Type B pancreatic cell (in vitro differentiated cells): ENCODE measurements around the gene STUB1. TPM values are rescaled to one million over a fixed set of nuclear protein-coding genes. Genes with fewer than 3 reads are reported as not detected.

Source experiments
- DNase-seq: peaks from one replicate; pipeline ENCODE4 v3.0.0; 2021; ENCODE audit warnings: mixed read lengths; ENCODE audit not compliant: unreplicated experiment; ENCODE audit errors: extremely low spot score
- H3K27ac Mint-ChIP-seq: 2 replicates; pipeline ENCODE4 v1.8.0; 2021; ENCODE audit warnings: mild to moderate bottlenecking, mixed read lengths
- H3K27me3 Mint-ChIP-seq: 2 replicates; pipeline ENCODE4 v1.8.0; 2021; ENCODE audit warnings: mixed read lengths
- H3K36me3 Mint-ChIP-seq: 2 replicates; pipeline ENCODE4 v1.8.0; 2021; ENCODE audit warnings: mixed read lengths
- H3K4me1 Mint-ChIP-seq: one replicate; pipeline ENCODE4 v1.8.0; 2021; ENCODE audit warnings: mixed read lengths; ENCODE audit not compliant: unreplicated experiment
- H3K4me3 Mint-ChIP-seq: 2 replicates; pipeline ENCODE4 v1.8.0; 2021; ENCODE audit warnings: mild to moderate bottlenecking, mixed read lengths
- H3K9me3 Mint-ChIP-seq: 2 replicates; pipeline ENCODE4 v1.8.0; 2021; ENCODE audit warnings: mixed read lengths
- total RNA-seq: library from RNA; stranded (reverse); gene quantifications from 2 replicates; pipeline ENCODE4 v1.2.1, GENCODE V29; 2021; ENCODE audit warnings: low replicate concordance
- TF ChIP-seq, protein P1 (sequence below): fragments of 200-600 bp; sonication (generic); conservative IDR thresholded peaks from 2 replicates; pipeline ENCODE4 v1.5.0; 2021; ENCODE audit warnings: antibody characterized with exemption, mild to moderate bottlenecking

The STUB1 gene
- total RNA-seq, 1 donor from 2014 or later: 80.3 TPM

DNA sequence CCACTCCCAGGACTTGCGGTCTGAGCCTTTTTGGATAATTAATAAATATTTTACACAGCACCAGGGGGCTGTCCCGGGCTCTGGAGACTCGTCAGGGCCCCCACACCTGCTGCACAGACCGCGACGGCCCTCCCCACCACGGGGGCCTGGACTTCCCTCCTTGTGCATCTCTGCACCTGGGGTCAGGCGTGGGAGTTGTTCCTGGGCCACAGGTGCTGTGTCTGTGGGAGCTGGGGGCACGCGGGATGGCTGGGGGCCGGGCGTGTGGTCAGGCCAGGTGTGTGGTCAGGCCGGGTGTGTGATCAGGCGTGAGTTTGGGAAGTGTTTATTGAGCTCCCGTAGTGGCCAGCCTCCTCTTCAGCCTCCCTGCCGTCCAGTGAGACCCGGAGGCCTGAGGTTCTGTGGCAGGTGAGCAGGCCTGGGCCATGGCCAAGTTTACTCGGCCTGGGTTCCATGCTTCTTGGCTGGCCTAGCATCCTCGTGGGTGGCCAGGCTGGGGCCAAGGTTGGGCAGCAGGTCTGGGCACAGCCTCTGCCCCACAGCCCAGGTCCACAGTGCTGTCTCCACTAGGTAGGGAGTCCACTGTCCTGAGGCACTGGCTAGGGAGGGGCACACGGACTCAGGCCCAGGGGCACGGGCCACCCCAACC is 1.9 kb upstream of the STUB1 start:
- TF ChIP-seq, protein P1, sequence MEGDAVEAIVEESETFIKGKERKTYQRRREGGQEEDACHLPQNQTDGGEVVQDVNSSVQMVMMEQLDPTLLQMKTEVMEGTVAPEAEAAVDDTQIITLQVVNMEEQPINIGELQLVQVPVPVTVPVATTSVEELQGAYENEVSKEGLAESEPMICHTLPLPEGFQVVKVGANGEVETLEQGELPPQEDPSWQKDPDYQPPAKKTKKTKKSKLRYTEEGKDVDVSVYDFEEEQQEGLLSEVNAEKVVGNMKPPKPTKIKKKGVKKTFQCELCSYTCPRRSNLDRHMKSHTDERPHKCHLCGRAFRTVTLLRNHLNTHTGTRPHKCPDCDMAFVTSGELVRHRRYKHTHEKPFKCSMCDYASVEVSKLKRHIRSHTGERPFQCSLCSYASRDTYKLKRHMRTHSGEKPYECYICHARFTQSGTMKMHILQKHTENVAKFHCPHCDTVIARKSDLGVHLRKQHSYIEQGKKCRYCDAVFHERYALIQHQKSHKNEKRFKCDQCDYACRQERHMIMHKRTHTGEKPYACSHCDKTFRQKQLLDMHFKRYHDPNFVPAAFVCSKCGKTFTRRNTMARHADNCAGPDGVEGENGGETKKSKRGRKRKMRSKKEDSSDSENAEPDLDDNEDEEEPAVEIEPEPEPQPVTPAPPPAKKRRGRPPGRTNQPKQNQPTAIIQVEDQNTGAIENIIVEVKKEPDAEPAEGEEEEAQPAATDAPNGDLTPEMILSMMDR: no peak
- Mint-ChIP-seq H3K36me3 (peaks cover 4% of the 10 kb centered on the region), H3K4me1 (peaks cover 3% of the 10 kb centered on the region), H3K4me3 (no peak overlapping the region), H3K9me3 (no peaks in the 10 kb centered on the region), H3K27ac (no peak overlapping the region), H3K27me3 (peaks cover 5% of the 10 kb centered on the region)
- DNase-seq: no peak

DNA sequence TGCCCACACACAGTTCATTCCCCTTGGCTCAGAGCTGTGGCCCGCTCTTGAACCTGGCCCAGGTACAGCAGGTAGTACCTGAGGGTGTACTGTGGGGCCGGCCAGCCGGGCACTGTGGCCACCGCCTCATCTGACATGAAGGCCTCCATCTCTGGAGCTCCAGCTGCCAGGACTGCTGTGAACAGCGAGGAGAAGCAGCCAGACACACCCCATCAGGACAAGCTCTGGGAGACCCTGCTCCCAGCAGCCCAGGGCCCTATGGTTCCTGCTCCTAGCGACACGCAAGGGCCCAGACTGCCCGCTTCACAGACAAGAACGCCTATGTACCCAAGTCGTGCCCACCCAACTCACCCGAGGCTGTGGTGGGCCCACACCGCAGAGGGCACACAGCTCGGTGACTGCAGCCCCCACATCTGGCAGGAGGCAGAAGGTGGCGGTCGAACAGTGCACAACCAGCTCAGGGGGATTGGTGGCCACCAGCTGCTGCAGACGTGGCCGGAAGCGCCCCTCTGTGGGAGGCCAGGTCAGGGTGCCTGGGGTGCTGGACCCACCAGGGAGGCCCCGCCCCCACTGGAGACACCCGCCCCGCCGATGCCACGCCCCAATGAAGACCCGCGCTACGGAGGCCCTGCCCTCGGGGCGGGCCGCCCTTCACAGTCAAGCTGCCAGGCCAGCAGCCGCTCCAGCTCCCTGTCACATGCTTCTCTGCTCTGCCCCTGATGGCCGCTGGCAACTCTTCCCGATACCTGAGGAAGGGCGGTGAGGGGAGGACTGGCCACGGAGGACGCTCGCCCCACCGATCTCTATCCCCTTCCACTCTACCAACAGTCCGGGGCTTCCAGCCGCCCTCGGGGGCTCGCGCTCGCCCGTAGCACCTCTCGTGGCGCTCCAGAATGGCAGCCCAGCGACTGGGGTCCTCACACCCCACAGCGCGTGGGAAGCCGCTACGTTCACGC is 1.1 kb upstream of the STUB1 start:
- Mint-ChIP-seq H3K27me3 (peaks cover 5% of the 10 kb centered on the region), H3K4me1 (peaks cover 3% of the 10 kb centered on the region), H3K36me3 (peaks cover 4% of the 10 kb centered on the region), H3K4me3 (peak overlapping the region; percentile 84), H3K9me3 (no peaks in the 10 kb centered on the region), H3K27ac (peak overlapping the region; percentile 36)
- TF ChIP-seq, protein P1: no peak
- DNase-seq: no peak

DNA sequence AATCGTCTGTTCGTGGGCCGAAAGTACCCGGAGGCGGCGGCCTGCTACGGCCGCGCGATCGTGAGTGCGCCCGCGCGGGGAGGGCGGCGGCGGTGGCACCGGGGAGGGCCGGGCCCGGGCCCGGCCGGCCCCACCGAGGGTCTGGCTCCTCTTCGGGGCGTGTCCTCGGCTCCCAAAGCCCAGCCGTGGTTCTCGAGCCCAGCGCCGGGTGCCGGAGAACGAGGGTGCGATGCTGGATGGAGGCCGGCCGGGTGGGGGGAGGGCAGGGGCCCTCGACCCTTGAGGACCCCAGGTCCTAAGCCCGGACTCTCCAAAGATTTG is 375 bp downstream of the STUB1 start:
- no peaks in the 10 kb centered on the region for H3K9me3 Mint-ChIP-seq
- H3K4me3 Mint-ChIP-seq: peak overlapping the region; percentile 84
- H3K27me3 Mint-ChIP-seq: no peaks in the 10 kb centered on the region
- peak overlapping the region; percentile 72 for H3K27ac Mint-ChIP-seq
- H3K4me1 Mint-ChIP-seq: peaks cover 3% of the 10 kb centered on the region
- DNase-seq: no peak
- peaks cover 4% of the 10 kb centered on the region for H3K36me3 Mint-ChIP-seq
- TF ChIP-seq, protein P1: no peak

DNA sequence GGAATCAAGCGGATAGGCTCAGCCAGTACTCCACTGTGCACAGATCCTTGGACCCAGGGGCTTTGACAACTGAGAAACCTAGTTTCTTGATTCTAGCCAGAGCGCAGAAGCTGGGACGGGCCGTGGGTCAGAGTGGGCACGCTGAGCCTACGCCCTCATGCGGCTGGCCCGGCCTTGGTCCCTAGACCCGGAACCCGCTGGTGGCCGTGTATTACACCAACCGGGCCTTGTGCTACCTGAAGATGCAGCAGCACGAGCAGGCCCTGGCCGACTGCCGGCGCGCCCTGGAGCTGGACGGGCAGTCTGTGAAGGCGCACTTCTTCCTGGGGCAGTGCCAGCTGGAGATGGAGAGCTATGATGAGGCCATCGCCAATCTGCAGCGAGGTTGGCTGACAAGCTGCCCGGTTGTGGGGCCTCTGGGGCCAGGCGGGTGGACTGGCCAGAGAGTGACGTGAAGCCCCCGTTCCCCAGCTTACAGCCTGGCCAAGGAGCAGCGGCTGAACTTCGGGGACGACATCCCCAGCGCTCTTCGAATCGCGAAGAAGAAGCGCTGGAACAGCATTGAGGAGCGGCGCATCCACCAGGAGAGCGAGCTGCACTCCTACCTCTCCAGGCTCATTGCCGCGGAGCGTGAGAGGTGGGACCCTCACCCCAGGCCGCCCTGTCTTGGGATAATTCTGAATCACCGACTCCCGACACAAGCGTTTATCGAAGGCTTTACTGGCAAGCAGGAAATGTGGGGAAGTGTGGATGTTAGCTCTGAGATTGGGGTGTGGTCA is 946 bp downstream of the STUB1 start:
- H3K9me3 Mint-ChIP-seq: no peaks in the 10 kb centered on the region
- no peak for DNase-seq
- H3K4me1 Mint-ChIP-seq: peaks cover 3% of the 10 kb centered on the region
- H3K27me3 Mint-ChIP-seq: no peaks in the 10 kb centered on the region
- TF ChIP-seq, protein P1: no peak
- H3K36me3 Mint-ChIP-seq: peaks cover 4% of the 10 kb centered on the region
- H3K27ac Mint-ChIP-seq: peak overlapping the region; percentile 72
- H3K4me3 Mint-ChIP-seq: peak overlapping the region; percentile 84

DNA sequence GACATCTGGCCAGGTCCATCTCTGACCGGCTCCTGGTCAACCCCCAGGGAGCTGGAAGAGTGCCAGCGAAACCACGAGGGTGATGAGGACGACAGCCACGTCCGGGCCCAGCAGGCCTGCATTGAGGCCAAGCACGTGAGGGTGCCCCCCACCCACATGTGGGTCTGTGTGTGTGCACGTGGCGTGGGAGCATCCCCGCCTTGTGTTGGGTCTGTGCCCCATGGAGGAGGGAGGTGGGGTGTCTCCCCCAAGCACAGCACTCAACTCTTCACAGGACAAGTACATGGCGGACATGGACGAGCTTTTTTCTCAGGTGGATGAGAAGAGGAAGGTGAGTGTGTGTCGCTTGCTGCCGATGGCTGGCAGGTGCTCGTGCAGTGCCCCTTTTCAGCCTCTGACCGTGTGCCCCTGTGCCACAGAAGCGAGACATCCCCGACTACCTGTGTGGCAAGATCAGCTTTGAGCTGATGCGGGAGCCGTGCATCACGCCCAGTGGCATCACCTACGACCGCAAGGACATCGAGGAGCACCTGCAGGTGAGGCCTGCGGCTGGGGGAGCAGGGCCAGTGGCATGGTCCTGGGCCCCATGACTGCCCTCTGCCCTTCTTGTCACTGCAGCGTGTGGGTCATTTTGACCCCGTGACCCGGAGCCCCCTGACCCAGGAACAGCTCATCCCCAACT is 1.7 kb downstream of the STUB1 start:
- DNase-seq: no peak

More for the DNA sequence above, 1.7 kb downstream of the STUB1 start:
- Mint-ChIP-seq H3K36me3 (peaks cover 4% of the 10 kb centered on the region), H3K4me1 (peaks cover 3% of the 10 kb centered on the region), H3K9me3 (no peaks in the 10 kb centered on the region), H3K27me3 (no peaks in the 10 kb centered on the region), H3K27ac (peak overlapping the region; percentile 9), H3K4me3 (peak overlapping the region; percentile 84)
- TF ChIP-seq, protein P1: no peak
